A673 (cell line): ENCODE data around the gene ERGIC1. TPM values are rescaled to one million over a fixed set of nuclear protein-coding genes. Genes with fewer than 3 reads are reported as not detected.

Experiments used
- BruUV-seq: library from RNA; stranded (reverse); fragments of 400-500 nt; replicated peaks from 2 replicates; lab custom pipeline; 2021; lab: Mats Ljungman, UMichigan
- CTCF ChIA-PET: fragments of 300-600 bp; sonication (Branson Sonifier 250); formaldehyde crosslinking; loops from one replicate; lab custom pipeline; 2022; ENCODE audit warnings: antibody characterized with exemption; lab: Charles Lee
- POLR2A ChIA-PET: fragments of 300-600 bp; sonication (Branson Sonifier 250); formaldehyde crosslinking; loops from one replicate; lab custom pipeline; 2022; ENCODE audit warnings: antibody characterized with exemption; ENCODE audit not compliant: low non-redundant PET; lab: Charles Lee
- DNase-seq: peaks from one replicate; pipeline ENCODE4 v3.0.0-alpha.2; 2015; ENCODE audit warnings: low spot score
- H3K27ac ChIP-seq: fragments of 200-600 bp; sonication (generic); 2 replicates; pipeline ENCODE4 v1.5.1; 2016; ENCODE audit warnings: mixed run types, low read depth, mild to moderate bottlenecking, mixed read lengths, antibody characterized with exemption, low read length; ENCODE audit not compliant: poor library complexity, severe bottlenecking
- H3K27me3 ChIP-seq: fragments of 200-600 bp; sonication (generic); replicated peaks from 2 replicates; pipeline ENCODE4 v1.6.1; 2017; ENCODE audit warnings: mixed run types, low read depth, mild to moderate bottlenecking, mixed read lengths, antibody characterized with exemption, low read length; ENCODE audit not compliant: insufficient read depth, poor library complexity
- H3K36me3 ChIP-seq: fragments of 200-600 bp; sonication (generic); 2 replicates; pipeline ENCODE4 v1.6.1; 2016; ENCODE audit warnings: mixed run types, mild to moderate bottlenecking, mixed read lengths, antibody characterized with exemption, low read length; ENCODE audit not compliant: insufficient read depth, poor library complexity, severe bottlenecking
- H3K4me1 ChIP-seq: fragments of 200-600 bp; sonication (generic); 2 replicates; pipeline ENCODE4 v1.6.1; 2017; ENCODE audit warnings: mixed run types, mild to moderate bottlenecking, mixed read lengths, antibody characterized with exemption, low read length; ENCODE audit not compliant: insufficient read depth, poor library complexity, severe bottlenecking
- H3K4me3 ChIP-seq: fragments of 200-600 bp; sonication (generic); 2 replicates; pipeline ENCODE4 v1.5.1; 2016; ENCODE audit warnings: low read depth, mixed run types, mild to moderate bottlenecking, mixed read lengths, low read length; ENCODE audit not compliant: poor library complexity, severe bottlenecking
- H3K9me3 ChIP-seq: fragments of 200-600 bp; sonication (generic); 2 replicates; pipeline ENCODE4 v1.6.1; 2016; ENCODE audit warnings: mixed run types, low read depth, mild to moderate bottlenecking, mixed read lengths, antibody characterized with exemption, low read length; ENCODE audit not compliant: poor library complexity, severe bottlenecking
- EZH2 ChIP-seq: fragments of 200-600 bp; sonication (generic); IDR thresholded peaks from 2 replicates; pipeline ENCODE4 v1.6.1; 2017; ENCODE audit warnings: borderline replicate concordance, low read depth, mild to moderate bottlenecking, mixed read lengths, antibody characterized with exemption, low read length; ENCODE audit not compliant: poor library complexity, severe bottlenecking
- intact Hi-C: fragments of 100-400 bp; cut with micrococcal nuclease; formaldehyde crosslinking; loops from one replicate; pipeline ENCODE4 v1.10.0; 2022; ENCODE audit not compliant: unreplicated experiment
- total RNA-seq: library from RNA; stranded (reverse); gene quantifications from 2 replicates; pipeline ENCODE4 v1.2.3, GENCODE V29; 2021
- TF ChIP-seq, protein P1 (sequence below): fragments of 300-800, 200-600 bp; sonication (generic); conservative IDR thresholded peaks from 2 replicates; pipeline ENCODE4 v1.5.1; 2017; ENCODE audit warnings: low read depth, mild to moderate bottlenecking, antibody characterized with exemption, low read length, moderate library complexity, mixed read lengths

ERGIC1 gene
- total RNA-seq, 1 experiment from 2014 or later, result 44.2 TPM

GRCh38 chr5:172791726-172792445, 42.2 kb upstream of the ERGIC1 start:
- TF ChIP-seq EZH2, result no peak
- TF ChIP-seq, protein P1, sequence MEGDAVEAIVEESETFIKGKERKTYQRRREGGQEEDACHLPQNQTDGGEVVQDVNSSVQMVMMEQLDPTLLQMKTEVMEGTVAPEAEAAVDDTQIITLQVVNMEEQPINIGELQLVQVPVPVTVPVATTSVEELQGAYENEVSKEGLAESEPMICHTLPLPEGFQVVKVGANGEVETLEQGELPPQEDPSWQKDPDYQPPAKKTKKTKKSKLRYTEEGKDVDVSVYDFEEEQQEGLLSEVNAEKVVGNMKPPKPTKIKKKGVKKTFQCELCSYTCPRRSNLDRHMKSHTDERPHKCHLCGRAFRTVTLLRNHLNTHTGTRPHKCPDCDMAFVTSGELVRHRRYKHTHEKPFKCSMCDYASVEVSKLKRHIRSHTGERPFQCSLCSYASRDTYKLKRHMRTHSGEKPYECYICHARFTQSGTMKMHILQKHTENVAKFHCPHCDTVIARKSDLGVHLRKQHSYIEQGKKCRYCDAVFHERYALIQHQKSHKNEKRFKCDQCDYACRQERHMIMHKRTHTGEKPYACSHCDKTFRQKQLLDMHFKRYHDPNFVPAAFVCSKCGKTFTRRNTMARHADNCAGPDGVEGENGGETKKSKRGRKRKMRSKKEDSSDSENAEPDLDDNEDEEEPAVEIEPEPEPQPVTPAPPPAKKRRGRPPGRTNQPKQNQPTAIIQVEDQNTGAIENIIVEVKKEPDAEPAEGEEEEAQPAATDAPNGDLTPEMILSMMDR, result no peak
- Histone ChIP-seq H3K4me3 (no peak overlapping the region), H3K27ac (no peak overlapping the region), H3K27me3 (no peaks in the 10 kb centered on the region), H3K9me3 (no peaks in the 10 kb centered on the region), H3K36me3 (no peaks in the 10 kb centered on the region), H3K4me1 (no peaks in the 10 kb centered on the region)
- no peak for DNase-seq
- BruUV-seq, result no TSS peak
- ChIA-PET POLR2A (no interaction called here), CTCF (interaction anchor here (0.5 kb wide), 1 partner anchor 23 kb away, joined by 3 read pairs; no protein-coding TSS in a partner anchor)
- intact Hi-C loops, result no loop called here

DNA sequence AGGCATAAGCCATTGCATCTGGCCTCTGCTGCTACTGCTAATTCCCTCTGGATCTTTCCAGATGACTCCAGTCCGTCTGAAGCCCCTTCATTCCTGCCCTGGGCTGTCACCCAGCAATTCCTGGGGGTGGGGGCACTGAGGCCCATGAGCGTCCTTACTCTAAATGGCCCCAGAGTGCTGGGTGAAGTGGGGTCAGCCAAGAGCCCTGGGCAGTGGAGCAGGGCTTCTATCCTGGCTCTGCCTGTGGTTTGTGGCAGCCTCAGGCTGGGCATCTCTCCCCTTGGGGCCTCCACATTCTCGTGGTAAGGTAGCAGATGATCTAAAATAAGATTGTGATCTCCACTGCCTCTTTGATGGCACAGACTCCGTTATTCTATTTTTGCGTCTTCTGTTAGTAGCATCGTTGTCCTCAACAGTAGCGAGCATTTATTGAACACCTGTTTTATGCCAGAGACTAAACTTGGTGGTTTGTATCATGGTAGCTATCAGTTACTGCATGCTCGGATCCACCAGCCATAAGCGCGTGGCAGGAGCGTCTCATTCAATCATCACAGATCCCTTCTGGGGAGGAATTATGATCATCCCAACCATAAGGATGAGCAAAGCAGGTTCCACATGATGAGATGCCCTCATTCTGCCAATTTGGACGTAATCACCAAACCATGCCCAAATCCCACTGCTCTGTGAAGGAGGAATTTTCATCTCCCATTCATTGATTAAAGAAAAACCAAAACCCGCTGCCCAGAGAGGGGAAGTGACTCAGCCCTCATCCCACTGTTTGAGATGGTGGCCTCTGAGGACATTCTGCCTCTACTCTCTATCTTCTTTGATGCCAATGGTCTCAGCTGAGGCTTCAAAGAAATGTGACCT, 41.1 kb upstream of the ERGIC1 start:
- no peak for DNase-seq
- Histone ChIP-seq H3K36me3 (no peaks in the 10 kb centered on the region), H3K9me3 (no peaks in the 10 kb centered on the region), H3K27ac (no peak overlapping the region), H3K27me3 (no peaks in the 10 kb centered on the region), H3K4me1 (no peaks in the 10 kb centered on the region), H3K4me3 (no peak overlapping the region)
- TF ChIP-seq, protein P1, result no peak
- no peak for TF ChIP-seq EZH2
- CTCF ChIA-PET, result interaction anchor here (0.5 kb wide), 1 partner anchor 22 kb away, joined by 3 read pairs; no protein-coding TSS in a partner anchor
- no TSS peak for BruUV-seq
- intact Hi-C loops, result no loop called here
- POLR2A ChIA-PET, result no interaction called here

DNA sequence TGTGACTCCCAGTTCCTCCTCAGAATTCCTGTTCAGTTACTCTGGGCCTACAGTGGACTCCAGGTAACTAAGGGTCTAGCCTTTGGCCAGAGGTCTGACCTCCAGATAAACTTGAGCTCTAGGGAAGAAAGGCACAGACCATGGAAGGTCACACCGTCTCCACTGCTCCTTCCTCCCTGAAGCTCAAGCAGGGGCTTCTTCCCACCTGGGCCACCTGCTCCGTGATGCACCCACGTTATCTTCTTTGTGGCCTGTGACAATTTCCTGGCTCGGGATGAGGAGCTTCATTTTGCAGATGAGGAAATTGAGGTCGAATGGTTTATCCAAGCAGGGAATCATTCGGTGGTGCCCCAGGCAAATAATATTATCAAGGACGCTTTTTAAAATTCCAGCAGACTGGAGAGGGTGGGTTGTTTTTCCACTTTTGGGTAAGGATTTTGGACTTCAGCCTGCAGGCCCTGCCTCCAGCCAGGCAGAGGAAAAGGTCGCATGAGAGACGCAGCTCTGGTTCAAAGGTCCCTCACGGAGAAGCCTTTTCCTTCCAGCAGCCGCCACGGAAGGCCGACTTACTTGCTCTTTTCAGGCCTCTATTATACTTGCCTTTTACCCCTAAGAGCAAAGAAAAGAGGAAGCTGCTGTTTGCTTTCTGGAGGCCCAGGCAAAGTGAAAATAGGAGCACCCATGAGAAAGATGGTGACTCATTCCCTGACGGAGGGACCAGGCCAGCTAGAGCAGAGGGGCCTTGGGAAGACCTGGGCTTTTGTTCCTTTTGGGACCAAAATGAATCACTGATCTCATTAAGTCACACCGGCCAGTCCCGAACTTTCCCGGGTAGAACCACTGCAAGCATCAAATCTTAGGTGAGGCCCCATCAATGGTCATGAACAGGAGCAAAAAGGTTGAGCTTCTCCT, 40.2 kb upstream of the ERGIC1 start:
- H3K4me3 ChIP-seq, result no peak overlapping the region
- ChIA-PET POLR2A (no interaction called here), CTCF (no interaction called here)
- no peak overlapping the region for H3K27ac ChIP-seq
- no peak for DNase-seq
- H3K4me1 ChIP-seq, result no peaks in the 10 kb centered on the region
- H3K9me3 ChIP-seq, result no peaks in the 10 kb centered on the region
- intact Hi-C loops, result no loop called here
- H3K27me3 ChIP-seq, result no peaks in the 10 kb centered on the region
- TF ChIP-seq EZH2, result no peak
- TF ChIP-seq, protein P1, result no peak
- BruUV-seq, result no TSS peak
- no peaks in the 10 kb centered on the region for H3K36me3 ChIP-seq
